Caco-2 (cell line): Measurements from ENCODE around the gene C3AR1. TPM values are rescaled to one million over a fixed set of nuclear protein-coding genes. Genes with fewer than 3 reads are reported as not detected.

ENCODE experiments used
- BruUV-seq: library from RNA; stranded (reverse); fragments of 400-500 nt; replicated peaks from 2 replicates; lab custom pipeline; 2021; lab: Mats Ljungman, UMichigan
- CTCF ChIA-PET: fragments of 300-600 bp; sonication (Branson Sonifier 250); formaldehyde crosslinking; loops from one replicate; lab custom pipeline; 2022; ENCODE audit warnings: antibody characterized with exemption; lab: Charles Lee
- POLR2A ChIA-PET: fragments of 300-600 bp; sonication (Branson Sonifier 250); formaldehyde crosslinking; loops from one replicate; lab custom pipeline; 2022; ENCODE audit warnings: antibody characterized with exemption; lab: Charles Lee
- DNase-seq, 2 experiments: peaks; one replicate each; pipeline versions ENCODE4 v3.0.0 to v3.0.0-alpha.2; 2020 to 2022
- H3K27me3 ChIP-seq: replicated peaks from 2 replicates; pipeline ENCODE4 v1.6.0; 2011; ENCODE audit warnings: low read length; ENCODE audit not compliant: control insufficient read depth, insufficient read depth
- H3K36me3 ChIP-seq: 2 replicates; pipeline ENCODE4 v1.5.1; 2011; ENCODE audit warnings: low read length; ENCODE audit not compliant: control insufficient read depth, insufficient read depth
- H3K4me1 ChIP-seq: fragments of 250-450 bp; sonication (Bioruptor Pico); 2 replicates; pipeline ENCODE4 v1.5.1; 2020; ENCODE audit warnings: mild to moderate bottlenecking
- H3K4me3 ChIP-seq: 2 replicates; pipeline ENCODE4 v1.5.1; 2011; ENCODE audit warnings: low read depth, mild to moderate bottlenecking, control low read depth, low read length
- H3K9me3 ChIP-seq: fragments of 250-450 bp; sonication (Bioruptor Pico); 2 replicates; pipeline ENCODE4 v1.5.1; 2020; ENCODE audit warnings: mild to moderate bottlenecking, moderate library complexity
- H3K27ac Mint-ChIP-seq: one replicate; pipeline ENCODE4 v1.8.0; 2022; ENCODE audit warnings: mixed read lengths; ENCODE audit not compliant: unreplicated experiment
- H3K27me3 Mint-ChIP-seq: one replicate; pipeline ENCODE4 v1.8.0; 2022; ENCODE audit warnings: mixed read lengths; ENCODE audit not compliant: insufficient read depth, unreplicated experiment
- H3K36me3 Mint-ChIP-seq: one replicate; pipeline ENCODE4 v1.8.0; 2022; ENCODE audit warnings: mild to moderate bottlenecking, mixed read lengths; ENCODE audit not compliant: insufficient read depth, unreplicated experiment
- H3K4me1 Mint-ChIP-seq: one replicate; pipeline ENCODE4 v1.8.0; 2022; ENCODE audit warnings: low read depth, mixed read lengths; ENCODE audit not compliant: unreplicated experiment
- H3K4me3 Mint-ChIP-seq: one replicate; pipeline ENCODE4 v1.8.0; 2022; ENCODE audit warnings: mild to moderate bottlenecking, moderate library complexity, mixed read lengths; ENCODE audit not compliant: unreplicated experiment
- H3K9me3 Mint-ChIP-seq: one replicate; pipeline ENCODE4 v1.8.0; 2022; ENCODE audit warnings: mixed read lengths; ENCODE audit not compliant: unreplicated experiment
- CTCF ChIP-seq, 2 experiments: fragments of 200-600 bp in 1 of 2; IDR thresholded peaks; 1 replicate in 1 of 2; 2 replicates in 1 of 2; pipeline versions ENCODE4 v1.5.1 to v1.8.0; 2011 to 2022; ENCODE audit warnings: antibody characterized with exemption in 1 of 2, control low read depth in 1 of 2, inconsistent platforms in 1 of 2, low read depth in 1 of 2, low read length in 1 of 2, mild to moderate bottlenecking in 1 of 2, moderate library complexity in 1 of 2; ENCODE audit not compliant: insufficient read depth in 1 of 2, severe bottlenecking in 1 of 2, unreplicated experiment in 1 of 2
- intact Hi-C: fragments of 100-400 bp; cut with micrococcal nuclease; formaldehyde crosslinking; loops from one replicate; pipeline ENCODE4 v1.10.0; 2022; ENCODE audit not compliant: unreplicated experiment
- total RNA-seq: library from RNA; stranded (reverse); gene quantifications from 2 replicates; pipeline ENCODE4 v1.2.3, GENCODE V29; 2022

The C3AR1 gene
- total RNA-seq, 1 experiment from 2014 or later = not detected

GRCh38 chr12:8047842-8048241, 18.3 kb downstream of the C3AR1 start:
- no peak for TF ChIP-seq CTCF (IDR thresholded peaks at IDR 0.05; ENCODE audit: insufficient read depth in 1 of 2, low read depth in 1 of 2, low read length in 1 of 2, severe bottlenecking in 1 of 2, unreplicated experiment in 1 of 2)
- DNase-seq = no peak
- Histone ChIP-seq H3K36me3 (no peaks in the 10 kb centered on the region), H3K27me3 (no peaks in the 10 kb centered on the region), H3K4me1 (no peaks in the 10 kb centered on the region), H3K9me3 (no peaks in the 10 kb centered on the region), H3K4me3 (no peak overlapping the region)
- Mint-ChIP-seq H3K4me1 (peaks cover 6% of the 10 kb centered on the region), H3K27ac (no peak overlapping the region), H3K9me3 (no peaks in the 10 kb centered on the region), H3K27me3 (no peaks in the 10 kb centered on the region), H3K4me3 (no peak overlapping the region), H3K36me3 (peaks cover 69% of the 10 kb centered on the region)
- intact Hi-C loops = loop anchor here (2.0 kb wide), 1 partner anchor 189 kb away; no protein-coding TSS in a partner anchor
- no TSS peak for BruUV-seq
- ChIA-PET POLR2A (no interaction called here), CTCF (no interaction called here)

- TF ChIP-seq CTCF (IDR thresholded peaks at IDR 0.05; ENCODE audit: insufficient read depth in 1 of 2, low read depth in 1 of 2, low read length in 1 of 2, severe bottlenecking in 1 of 2, unreplicated experiment in 1 of 2) = peak; percentile 96 to 98
- intact Hi-C loops = loop anchor here (1.0 to 2.0 kb wide), 3 partner anchors 32 to 191 kb away; partner anchors contain the start of gene NECAP1
Observed at GRCh38 chr12:8045952-8046944, 19.9 kb downstream of the C3AR1 start.

GRCh38 chr12:8040791-8041190, 25.4 kb downstream of the C3AR1 start:
- H3K27ac Mint-ChIP-seq = no peak overlapping the region
- ChIA-PET POLR2A (no interaction called here), CTCF (interaction anchor here (0.7 kb wide), 1 partner anchor 1169 kb away, joined by 4 read pairs; no protein-coding TSS in a partner anchor)
- no peak overlapping the region for H3K4me3 ChIP-seq
- H3K9me3 ChIP-seq = no peaks in the 10 kb centered on the region
- DNase-seq = no peak
- H3K4me1 ChIP-seq = no peaks in the 10 kb centered on the region; the same call in 1 of the 2 replicates
- no peaks in the 10 kb centered on the region for H3K9me3 Mint-ChIP-seq
- H3K4me3 Mint-ChIP-seq = no peak overlapping the region
- H3K27me3 ChIP-seq = no peaks in the 10 kb centered on the region
- no peaks in the 10 kb centered on the region for H3K27me3 Mint-ChIP-seq
- BruUV-seq = no TSS peak
- H3K4me1 Mint-ChIP-seq = peaks cover 25% of the 10 kb centered on the region
- H3K36me3 Mint-ChIP-seq = peaks cover 50% of the 10 kb centered on the region
- intact Hi-C loops = no loop called here
- no peaks in the 10 kb centered on the region for H3K36me3 ChIP-seq
- no peak for TF ChIP-seq CTCF (IDR thresholded peaks at IDR 0.05; ENCODE audit: insufficient read depth in 1 of 2, low read depth in 1 of 2, low read length in 1 of 2, severe bottlenecking in 1 of 2, unreplicated experiment in 1 of 2)

More at GRCh38 chr12:8045952-8046944, 19.9 kb downstream of the C3AR1 start:
- Histone ChIP-seq H3K9me3 (no peaks in the 10 kb centered on the region), H3K4me3 (no peak overlapping the region), H3K36me3 (no peaks in the 10 kb centered on the region), H3K4me1 (no peaks in the 10 kb centered on the region), H3K27me3 (no peaks in the 10 kb centered on the region)
- POLR2A ChIA-PET = interaction anchor here (0.5 to 0.7 kb wide), 2 partner anchors 32 to 37 kb away, joined by 3 to 9 read pairs; no protein-coding TSS in a partner anchor
- Mint-ChIP-seq H3K4me1 (peaks cover 6% of the 10 kb centered on the region), H3K4me3 (no peak overlapping the region), H3K27me3 (no peaks in the 10 kb centered on the region), H3K9me3 (no peaks in the 10 kb centered on the region), H3K36me3 (peaks cover 74% of the 10 kb centered on the region), H3K27ac (no peak overlapping the region)
- CTCF ChIA-PET = interaction anchor here (0.5 to 2.4 kb wide), 16 partner anchors 11 to 210 kb away, joined by 3 to 38 read pairs (median 4); partner anchors contain the start of genes C3AR1 and FOXJ2
- no TSS peak for BruUV-seq
- peak; percentile 84 to 88 for DNase-seq
